Esophagus squamous epithelium (tissue), 4 donors: Measurements from ENCODE around the gene PINLYP.

Experiments used
- CTCF ChIP-seq, 6 experiments: fragments of 450-650 bp in 4 of 6; fragments of 200-600 bp in 2 of 6; sonication (generic) in 2 of 6; IDR thresholded peaks; one replicate each; pipeline ENCODE4 v1.5.1; 2016 to 2019; ENCODE audit warnings: antibody characterized with exemption in 6 of 6, mild to moderate bottlenecking in 4 of 6, moderate library complexity in 4 of 6
- POLR2A ChIP-seq, 4 donors: fragments of 450-650 bp; IDR thresholded peaks; one replicate each; pipeline ENCODE4 v1.6.1; 2017; ENCODE audit warnings: antibody characterized with exemption in 4 of 4, mild to moderate bottlenecking in 4 of 4, moderate library complexity in 3 of 4

DNA sequence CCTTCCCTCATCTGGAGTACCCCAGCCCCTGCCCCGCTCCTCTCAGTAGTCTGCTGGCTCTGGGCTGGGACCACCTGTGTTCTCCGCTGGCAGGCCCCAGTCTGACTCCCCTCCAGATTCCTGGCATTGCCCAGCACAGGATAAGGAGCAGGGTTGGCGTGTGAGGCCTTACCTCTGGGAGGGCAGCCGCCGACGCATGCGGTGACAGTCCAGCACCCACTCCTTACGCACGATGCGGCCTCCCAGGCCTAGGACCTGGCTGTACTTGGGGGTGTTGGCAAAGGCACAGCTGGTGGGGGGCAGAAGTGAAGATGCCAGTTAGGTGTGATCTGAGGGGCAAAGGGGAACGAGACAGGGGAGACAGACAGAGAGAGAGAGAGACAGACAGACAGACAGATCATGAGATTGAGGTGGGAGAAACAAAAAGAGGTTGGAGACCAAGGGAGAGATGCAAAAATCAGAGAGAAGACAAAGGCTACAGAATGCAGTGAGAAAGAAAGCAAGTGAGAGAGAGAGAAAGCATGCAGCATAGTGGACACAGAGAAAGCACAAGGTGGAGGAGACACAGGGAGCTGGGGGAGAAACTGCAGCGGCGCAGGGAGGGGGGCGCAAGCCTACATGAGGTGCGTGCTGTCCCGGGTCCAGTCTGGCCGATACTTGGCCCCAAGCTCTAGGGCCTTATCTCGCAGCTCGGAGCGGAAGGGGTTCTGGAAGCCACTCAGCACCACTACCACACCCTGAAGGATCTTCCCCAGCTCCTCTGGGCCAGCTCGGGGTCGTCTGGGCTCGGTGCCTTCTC lies 24.0 kb upstream of the PINLYP start:
- no peak for TF ChIP-seq CTCF (IDR thresholded peaks at IDR 0.05)
- TF ChIP-seq POLR2A (IDR thresholded peaks at IDR 0.05), result no peak
